ENCODE measurements around the gene BSG.
"Not testable (repeated sequence)": the region's sequence is repeated elsewhere in the genome, so short reads cannot be mapped to it uniquely, and the experiment has no call there.

- not testable (repeated sequence) for TF ChIP-seq POLR2A (IDR thresholded peaks at IDR 0.05); CTCF (IDR thresholded peaks at IDR 0.05 in 8 of 11, conservative IDR thresholded peaks at IDR 0.05 in 3 of 11)
Observed at GRCh38 chr19:605061-605971, 32.9 kb downstream of the BSG start.
